ENCODE measurements around the gene PLRG1. TPM values are rescaled to one million over a fixed set of nuclear protein-coding genes. Genes with fewer than 3 reads are reported as not detected.

Gene PLRG1
- total RNA-seq, 2 donors from 2014 or later, result 21.1 to 30.1 TPM

DNA sequence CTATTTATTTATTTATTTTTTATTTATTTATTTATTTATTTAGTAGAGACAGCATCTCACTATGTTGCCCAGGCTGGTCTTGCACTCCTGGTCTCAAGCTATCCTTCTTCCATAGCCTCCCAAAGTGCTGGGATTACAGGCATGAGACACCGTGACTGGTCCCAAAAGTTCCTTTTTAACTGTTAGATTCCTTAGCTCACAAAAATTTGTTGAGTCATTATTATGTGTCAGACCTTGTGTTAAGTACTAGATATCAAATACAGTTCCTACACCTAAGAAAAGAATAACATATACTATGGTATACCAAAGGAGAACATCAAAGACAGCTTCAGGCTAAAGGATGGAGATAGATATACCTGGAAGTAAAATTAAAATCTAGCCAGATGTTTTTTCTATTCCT is 28.7 kb upstream of the PLRG1 start:
- H3K27me3 ChIP-seq, result no peaks in the 10 kb centered on the region
- DNase-seq (ENCODE audit: low spot score), result no peak
- no peak overlapping the region for H3K4me3 ChIP-seq
- TF ChIP-seq, protein P1, sequence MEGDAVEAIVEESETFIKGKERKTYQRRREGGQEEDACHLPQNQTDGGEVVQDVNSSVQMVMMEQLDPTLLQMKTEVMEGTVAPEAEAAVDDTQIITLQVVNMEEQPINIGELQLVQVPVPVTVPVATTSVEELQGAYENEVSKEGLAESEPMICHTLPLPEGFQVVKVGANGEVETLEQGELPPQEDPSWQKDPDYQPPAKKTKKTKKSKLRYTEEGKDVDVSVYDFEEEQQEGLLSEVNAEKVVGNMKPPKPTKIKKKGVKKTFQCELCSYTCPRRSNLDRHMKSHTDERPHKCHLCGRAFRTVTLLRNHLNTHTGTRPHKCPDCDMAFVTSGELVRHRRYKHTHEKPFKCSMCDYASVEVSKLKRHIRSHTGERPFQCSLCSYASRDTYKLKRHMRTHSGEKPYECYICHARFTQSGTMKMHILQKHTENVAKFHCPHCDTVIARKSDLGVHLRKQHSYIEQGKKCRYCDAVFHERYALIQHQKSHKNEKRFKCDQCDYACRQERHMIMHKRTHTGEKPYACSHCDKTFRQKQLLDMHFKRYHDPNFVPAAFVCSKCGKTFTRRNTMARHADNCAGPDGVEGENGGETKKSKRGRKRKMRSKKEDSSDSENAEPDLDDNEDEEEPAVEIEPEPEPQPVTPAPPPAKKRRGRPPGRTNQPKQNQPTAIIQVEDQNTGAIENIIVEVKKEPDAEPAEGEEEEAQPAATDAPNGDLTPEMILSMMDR (IDR thresholded peaks at IDR 0.05), result no peak
- H3K36me3 ChIP-seq, result no peaks in the 10 kb centered on the region
- H3K27ac ChIP-seq, result no peak overlapping the region
- no peaks in the 10 kb centered on the region for H3K9me3 ChIP-seq
- H3K4me1 ChIP-seq, result no peaks in the 10 kb centered on the region

DNA sequence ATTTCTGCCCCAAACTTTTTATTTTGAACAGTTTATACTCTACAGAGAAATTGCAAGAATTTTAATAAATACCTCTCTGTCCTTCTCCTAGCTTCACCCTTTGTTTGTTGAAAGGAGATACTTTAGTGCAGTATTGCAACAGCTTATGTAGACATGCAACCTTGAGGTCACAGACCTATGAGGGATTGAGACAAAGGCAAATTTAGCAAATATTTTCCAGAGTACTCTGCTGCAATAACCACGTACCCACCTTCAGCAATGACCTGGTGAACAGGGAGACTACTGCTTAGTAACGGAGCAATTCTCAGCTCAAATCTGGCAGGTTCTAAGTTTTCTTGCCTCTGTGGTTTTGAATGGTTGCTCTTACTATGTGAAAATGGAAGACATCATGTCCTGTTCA is 27.1 kb upstream of the PLRG1 start:
- no peaks in the 10 kb centered on the region for H3K27me3 ChIP-seq
- no peaks in the 10 kb centered on the region for H3K36me3 ChIP-seq
- no peak overlapping the region for H3K4me3 ChIP-seq
- H3K27ac ChIP-seq, result no peak overlapping the region
- no peaks in the 10 kb centered on the region for H3K4me1 ChIP-seq
- H3K9me3 ChIP-seq, result no peaks in the 10 kb centered on the region
- TF ChIP-seq, protein P1 (IDR thresholded peaks at IDR 0.05), result no peak
- DNase-seq (ENCODE audit: low spot score), result no peak

DNA sequence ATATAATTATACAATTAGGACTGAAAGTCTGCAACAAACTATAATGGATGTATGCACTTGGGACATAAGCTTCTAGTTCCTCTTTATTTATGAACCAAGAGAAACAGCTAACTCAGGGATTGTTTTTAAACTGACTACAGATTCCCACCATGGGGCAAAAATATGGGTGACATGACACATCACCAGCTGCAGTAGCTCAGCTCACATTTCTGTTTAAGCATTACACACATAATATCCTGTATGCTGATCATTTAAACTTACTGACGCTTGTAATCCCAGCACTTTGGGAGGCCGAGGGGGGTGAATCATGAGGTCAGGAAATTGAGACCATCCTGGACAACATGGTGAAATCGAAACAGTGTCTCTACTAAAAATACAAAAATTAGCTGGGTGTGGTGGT is 24.1 kb upstream of the PLRG1 start:
- Histone ChIP-seq H3K9me3 (no peaks in the 10 kb centered on the region), H3K27me3 (no peaks in the 10 kb centered on the region), H3K4me1 (no peaks in the 10 kb centered on the region), H3K36me3 (no peaks in the 10 kb centered on the region), H3K27ac (no peak overlapping the region), H3K4me3 (no peak overlapping the region)
- TF ChIP-seq, protein P1 (IDR thresholded peaks at IDR 0.05), result no peak
- DNase-seq (ENCODE audit: low spot score), result no peak

DNA sequence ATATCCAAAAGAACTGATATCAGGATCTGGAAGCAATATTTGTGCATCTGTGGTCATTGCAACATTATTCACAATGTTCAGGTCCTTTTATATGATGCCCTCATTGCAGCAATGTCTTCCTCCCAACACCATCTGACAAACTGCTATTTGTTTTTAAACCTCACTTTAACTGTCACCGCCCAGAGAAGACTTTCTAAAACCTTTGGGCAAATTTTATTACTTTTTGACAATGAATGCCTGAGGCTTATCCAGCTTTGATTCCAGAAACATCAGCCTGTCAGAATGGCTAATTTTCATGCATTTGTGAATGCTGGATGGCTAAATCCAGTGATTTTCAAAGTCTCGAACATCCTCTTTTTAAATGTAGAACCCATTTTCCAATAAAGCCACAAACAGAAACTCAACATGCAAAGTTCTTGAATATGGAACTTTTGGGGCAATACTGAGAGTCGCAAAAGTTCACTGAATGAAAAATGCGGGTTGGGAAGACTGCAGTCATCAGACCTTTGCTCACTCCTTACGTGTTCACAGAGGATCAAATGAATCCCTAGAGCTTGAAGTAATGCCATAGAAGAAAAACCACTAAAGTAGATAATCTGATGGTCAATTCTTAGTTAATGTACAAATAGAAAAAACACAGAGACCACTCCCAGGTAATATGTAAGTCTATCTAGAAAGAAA is 23.1 kb upstream of the PLRG1 start:
- Histone ChIP-seq H3K4me3 (no peak overlapping the region), H3K27me3 (no peaks in the 10 kb centered on the region), H3K27ac (no peak overlapping the region), H3K36me3 (no peaks in the 10 kb centered on the region), H3K9me3 (no peaks in the 10 kb centered on the region), H3K4me1 (no peaks in the 10 kb centered on the region)
- DNase-seq (ENCODE audit: low spot score), result no peak
- TF ChIP-seq, protein P1 (IDR thresholded peaks at IDR 0.05), result no peak

DNA sequence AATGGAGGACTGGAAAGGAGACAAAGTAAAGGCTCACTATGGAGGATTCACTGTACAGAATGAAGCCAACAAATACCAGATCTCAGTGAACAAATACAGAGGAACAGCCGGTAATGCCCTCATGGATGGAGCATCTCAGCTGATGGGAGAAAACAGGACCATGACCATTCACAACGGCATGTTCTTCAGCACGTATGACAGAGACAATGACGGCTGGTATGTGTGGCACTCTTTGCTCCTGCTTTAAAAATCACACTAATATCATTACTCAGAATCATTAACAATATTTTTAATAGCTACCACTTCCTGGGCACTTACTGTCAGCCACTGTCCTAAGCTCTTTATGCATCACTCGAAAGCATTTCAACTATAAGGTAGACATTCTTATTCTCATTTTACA is 19.4 kb upstream of the PLRG1 start:
- H3K4me3 ChIP-seq, result no peak overlapping the region
- no peak for DNase-seq (ENCODE audit: low spot score)
- H3K36me3 ChIP-seq, result no peaks in the 10 kb centered on the region
- no peak overlapping the region for H3K27ac ChIP-seq
- H3K27me3 ChIP-seq, result no peaks in the 10 kb centered on the region
- no peaks in the 10 kb centered on the region for H3K9me3 ChIP-seq
- no peaks in the 10 kb centered on the region for H3K4me1 ChIP-seq
- TF ChIP-seq, protein P1 (IDR thresholded peaks at IDR 0.05), result no peak

DNA sequence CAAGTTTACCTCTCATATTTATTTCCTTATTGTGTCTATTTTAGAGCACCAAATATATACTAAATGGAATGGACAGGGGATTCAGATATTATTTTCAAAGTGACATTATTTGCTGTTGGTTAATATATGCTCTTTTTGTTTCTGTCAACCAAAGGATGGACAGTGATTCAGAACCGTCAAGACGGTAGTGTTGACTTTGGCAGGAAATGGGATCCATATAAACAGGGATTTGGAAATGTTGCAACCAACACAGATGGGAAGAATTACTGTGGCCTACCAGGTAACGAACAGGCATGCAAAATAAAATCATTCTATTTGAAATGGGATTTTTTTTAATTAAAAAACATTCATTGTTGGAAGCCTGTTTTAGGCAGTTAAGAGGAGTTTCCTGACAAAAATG is 18.8 kb upstream of the PLRG1 start:
- DNase-seq (ENCODE audit: low spot score), result no peak
- Histone ChIP-seq H3K4me1 (no peaks in the 10 kb centered on the region), H3K9me3 (no peaks in the 10 kb centered on the region), H3K4me3 (no peak overlapping the region), H3K27me3 (no peaks in the 10 kb centered on the region), H3K27ac (no peak overlapping the region), H3K36me3 (no peaks in the 10 kb centered on the region)
- TF ChIP-seq, protein P1 (IDR thresholded peaks at IDR 0.05), result no peak

All from right atrium auricular region (tissue), 2 donors.